ENCODE measurements around the gene ANAPC13. TPM values are rescaled to one million over a fixed set of nuclear protein-coding genes. Genes with fewer than 3 reads are reported as not detected.

ANAPC13 gene
- 10 to 100 TPM; 52.2 to 66.2 TPM for total RNA-seq

GRCh38 chr3:134485718-134486576 lies at the start of gene ANAPC13, which contains the start of gene CEP63:
ANAPC13 (minus strand) TSS chr3:134485985; CDS start chr3:134482904, 3,081 bp downstream.
CEP63 (plus strand) TSS chr3:134486057; CDS start chr3:134495321, 9,264 bp downstream.
- DNase-seq (ENCODE audit: low spot score) (peak; percentile 87), ATAC-seq (ENCODE audit: insufficient number of reproducible peaks, low FRiP score, low read depth) (peak; percentile 93)
- Histone ChIP-seq H3K4me1 (ENCODE audit: control insufficient read depth in 1 of 2, low read depth in 2 of 2) (peaks cover 28 to 57% of the 10 kb centered on the region in 2 donors), H3K4me3 (peak within 1 kb of the TSS; percentile 99), H3K9me3 (no peaks in the 10 kb centered on the region), H3K27ac (peak within 1 kb of the TSS; percentile 98 to 100), H3K27me3 (replicated peaks; ENCODE audit: insufficient read depth) (no peaks in the 10 kb centered on the region), H3K36me3 (peaks cover 7% of the 10 kb centered on the region)
- TF ChIP-seq CTCF (IDR thresholded peaks at IDR 0.05): no peak

- ATAC-seq (ENCODE audit: insufficient number of reproducible peaks, low FRiP score, low read depth) (no peak), DNase-seq (ENCODE audit: low spot score) (no peak)
- Histone ChIP-seq H3K27ac (no peak overlapping the region), H3K27me3 (replicated peaks; ENCODE audit: insufficient read depth) (no peaks in the 10 kb centered on the region), H3K4me1 (ENCODE audit: control insufficient read depth in 1 of 2, low read depth in 2 of 2) (no peaks in the 10 kb centered on the region), H3K36me3 (peaks cover 14% of the 10 kb centered on the region), H3K4me3 (no peak overlapping the region), H3K9me3 (no peaks in the 10 kb centered on the region)
- no peak for TF ChIP-seq CTCF (IDR thresholded peaks at IDR 0.05)
These were observed 49.6 kb upstream of the ANAPC13 start for GRCh38 chr3:134535186-134535970.

GRCh38 chr3:134533493-134533892 lies 47.7 kb upstream of the ANAPC13 start:
- peaks cover 14% of the 10 kb centered on the region for H3K36me3 ChIP-seq
- no peaks in the 10 kb centered on the region for H3K4me1 ChIP-seq (ENCODE audit: control insufficient read depth in 1 of 2, low read depth in 2 of 2)
- no peak overlapping the region for H3K27ac ChIP-seq
- H3K9me3 ChIP-seq: no peaks in the 10 kb centered on the region
- no peaks in the 10 kb centered on the region for H3K27me3 ChIP-seq (replicated peaks; ENCODE audit: insufficient read depth)
- ATAC-seq (ENCODE audit: insufficient number of reproducible peaks, low FRiP score, low read depth) (no peak), DNase-seq (ENCODE audit: low spot score) (no peak)
- no peak for TF ChIP-seq CTCF (IDR thresholded peaks at IDR 0.05)
- no peak overlapping the region for H3K4me3 ChIP-seq

GRCh38 chr3:134527538-134528186 lies 41.9 kb upstream of the ANAPC13 start:
- H3K4me1 ChIP-seq (ENCODE audit: control insufficient read depth in 1 of 2, low read depth in 2 of 2): no peaks in the 10 kb centered on the region
- H3K4me3 ChIP-seq: no peak overlapping the region
- no peaks in the 10 kb centered on the region for H3K36me3 ChIP-seq
- DNase-seq (ENCODE audit: low spot score) (no peak), ATAC-seq (ENCODE audit: insufficient number of reproducible peaks, low FRiP score, low read depth) (no peak)
- peaks cover 24% of the 10 kb centered on the region for H3K9me3 ChIP-seq
- no peak for TF ChIP-seq CTCF (IDR thresholded peaks at IDR 0.05)
- H3K27me3 ChIP-seq (replicated peaks; ENCODE audit: insufficient read depth): no peaks in the 10 kb centered on the region
- H3K27ac ChIP-seq: no peak overlapping the region
